ENCODE measurements around the gene ABCC4. TPM values are rescaled to one million over a fixed set of nuclear protein-coding genes. Genes with fewer than 3 reads are reported as not detected.
A peak's percentile ranks its signal among the peaks of the same experiment; 100 is the strongest.
"Not testable (repeated sequence)": the region's sequence is repeated elsewhere in the genome, so short reads cannot be mapped to it uniquely, and the experiment has no call there.

The ABCC4 gene
- total RNA-seq, 1 experiment from 2014 or later = 23.9 TPM

- DNase-seq (ENCODE audit: low read depth) = peak; percentile 54
Observed at GRCh38 chr13:95300625-95301182, 547 bp downstream of the ABCC4 start.

GRCh38 chr13:95298971-95299621, 2.2 kb downstream of the ABCC4 start:
- peak; percentile 63 for DNase-seq (ENCODE audit: low read depth)

GRCh38 chr13:95298169-95298965, 2.9 kb downstream of the ABCC4 start:
- no peak for DNase-seq (ENCODE audit: low read depth)

- DNase-seq (ENCODE audit: low read depth) = no peak
Observed at GRCh38 chr13:95296326-95296925, 4.8 kb downstream of the ABCC4 start.

- DNase-seq (ENCODE audit: low read depth) = no peak
Observed at GRCh38 chr13:95295026-95295425, 6.2 kb downstream of the ABCC4 start.

GRCh38 chr13:95292622-95293021, 8.6 kb downstream of the ABCC4 start:
- no peak for DNase-seq (ENCODE audit: low read depth)

- DNase-seq (ENCODE audit: low read depth) = not testable (repeated sequence)
Observed at GRCh38 chr13:95289901-95290300, 11.3 kb downstream of the ABCC4 start.

- DNase-seq (ENCODE audit: low read depth) = no peak
Observed at GRCh38 chr13:95289020-95289444, 12.2 kb downstream of the ABCC4 start.

- DNase-seq (ENCODE audit: low read depth) = no peak
Observed at GRCh38 chr13:95284436-95284835, 16.8 kb downstream of the ABCC4 start.

GRCh38 chr13:95279016-95279415, 22.2 kb downstream of the ABCC4 start:
- no peak for DNase-seq (ENCODE audit: low read depth)

GRCh38 chr13:95276037-95276505, 25.2 kb downstream of the ABCC4 start:
- DNase-seq (ENCODE audit: low read depth) = no peak

- DNase-seq (ENCODE audit: low read depth) = peak; percentile 57
Observed at GRCh38 chr13:95275322-95276036, 25.8 kb downstream of the ABCC4 start.

- not testable (repeated sequence) for DNase-seq (ENCODE audit: low read depth)
Observed at GRCh38 chr13:95273592-95274132, 27.6 kb downstream of the ABCC4 start.

GRCh38 chr13:95272076-95272475, 29.2 kb downstream of the ABCC4 start:
- DNase-seq (ENCODE audit: low read depth) = not testable (repeated sequence)

- no peak for DNase-seq (ENCODE audit: low read depth)
Observed at GRCh38 chr13:95269756-95270155, 31.5 kb downstream of the ABCC4 start.

GRCh38 chr13:95268343-95269065, 32.7 kb downstream of the ABCC4 start:
- DNase-seq (ENCODE audit: low read depth) = not testable (repeated sequence)

- peak; percentile 95 for DNase-seq (ENCODE audit: low read depth)
Observed at GRCh38 chr13:95267662-95268342, 33.4 kb downstream of the ABCC4 start.

- DNase-seq (ENCODE audit: low read depth) = no peak
Observed at GRCh38 chr13:95264225-95264624, 37.0 kb downstream of the ABCC4 start.

- no peak for DNase-seq (ENCODE audit: low read depth)
Observed at GRCh38 chr13:95262837-95263384, 38.3 kb downstream of the ABCC4 start.

- no peak for DNase-seq (ENCODE audit: low read depth)
Observed at GRCh38 chr13:95261956-95262355, 39.3 kb downstream of the ABCC4 start.

Data from LHCN-M2 (cell line).